NCI-H2171 (cell line): ENCODE data around the gene ODF4.
"Not testable (repeated sequence)": the region's sequence is repeated elsewhere in the genome, so short reads cannot be mapped to it uniquely, and the experiment has no call there.

Source experiments
- DNase-seq: peaks from one replicate; lab custom pipeline; 2025; lab: John Stamatoyannopoulos, UW

The ODF4 gene

GRCh38 chr17:8326511-8327302, 12.9 kb upstream of the ODF4 start:
- no peak for DNase-seq

- DNase-seq: no peak
Measured at GRCh38 chr17:8327303-8327649, 12.4 kb upstream of the ODF4 start.

- no peak for DNase-seq
Measured at GRCh38 chr17:8332128-8332527, 7.5 kb upstream of the ODF4 start.

- DNase-seq: no peak
Measured at GRCh38 chr17:8332688-8333087, 7.0 kb upstream of the ODF4 start.

- no peak for DNase-seq
Measured at GRCh38 chr17:8333281-8333680, 6.4 kb upstream of the ODF4 start.

GRCh38 chr17:8337802-8338752, 1.6 kb upstream of the ODF4 start:
- no peak for DNase-seq

GRCh38 chr17:8338753-8339140, 893 bp upstream of the ODF4 start:
- no peak for DNase-seq

GRCh38 chr17:8341456-8341855, 1.8 kb downstream of the ODF4 start:
- no peak for DNase-seq

GRCh38 chr17:8345052-8345690, 5.5 kb downstream of the ODF4 start:
- no peak for DNase-seq

- DNase-seq: no peak
Measured at GRCh38 chr17:8345951-8346665, 6.5 kb downstream of the ODF4 start.

GRCh38 chr17:8347001-8347400, 7.4 kb downstream of the ODF4 start:
- not testable (repeated sequence) for DNase-seq

GRCh38 chr17:8350339-8350738, 10.7 kb downstream of the ODF4 start:
- DNase-seq: no peak

GRCh38 chr17:8353736-8354135, 14.1 kb downstream of the ODF4 start:
- DNase-seq: no peak

- DNase-seq: no peak
Measured at GRCh38 chr17:8354236-8354635, 14.6 kb downstream of the ODF4 start.

GRCh38 chr17:8357910-8358309, 18.3 kb downstream of the ODF4 start:
- DNase-seq: no peak

GRCh38 chr17:8359769-8360168, 20.1 kb downstream of the ODF4 start:
- peak; percentile 73 for DNase-seq

GRCh38 chr17:8360260-8360659, 20.6 kb downstream of the ODF4 start:
- no peak for DNase-seq

GRCh38 chr17:8360751-8361150, 21.1 kb downstream of the ODF4 start:
- no peak for DNase-seq

GRCh38 chr17:8362651-8363332, 23.2 kb downstream of the ODF4 start:
- no peak for DNase-seq

GRCh38 chr17:8365143-8365542, 25.5 kb downstream of the ODF4 start:
- DNase-seq: no peak

GRCh38 chr17:8366231-8366630, 26.6 kb downstream of the ODF4 start:
- DNase-seq: no peak
